ENCODE measurements around the gene ADAMTSL2.
A peak's percentile ranks its signal among the peaks of the same experiment; 100 is the strongest.
"Not testable (repeated sequence)": the region's sequence is repeated elsewhere in the genome, so short reads cannot be mapped to it uniquely, and the experiment has no call there.

ADAMTSL2 gene

GRCh38 chr9:133556354-133556753, 21.9 kb downstream of the ADAMTSL2 start:
- DNase-seq (ENCODE audit: low spot score) (no peak), FAIRE-seq (no peak)

- FAIRE-seq (no peak), DNase-seq (ENCODE audit: low spot score) (no peak)
Measured at GRCh38 chr9:133557581-133557980, 23.1 kb downstream of the ADAMTSL2 start.

GRCh38 chr9:133558191-133559126, 24.0 kb downstream of the ADAMTSL2 start:
- peak; percentile 47 for DNase-seq (ENCODE audit: low spot score)
- peak; percentile 36 for FAIRE-seq

GRCh38 chr9:133560311-133560710, 25.8 kb downstream of the ADAMTSL2 start:
- DNase-seq (ENCODE audit: low spot score) (no peak), FAIRE-seq (no peak)

- DNase-seq (ENCODE audit: low spot score) = no peak
- no peak for FAIRE-seq
Measured at GRCh38 chr9:133560944-133561343, 26.4 kb downstream of the ADAMTSL2 start.

GRCh38 chr9:133561976-133562554, 27.6 kb downstream of the ADAMTSL2 start:
- DNase-seq (ENCODE audit: low spot score) (no peak), FAIRE-seq (no peak)

- FAIRE-seq (no peak), DNase-seq (ENCODE audit: low spot score) (no peak)
Measured at GRCh38 chr9:133562611-133563290, 28.2 kb downstream of the ADAMTSL2 start.

GRCh38 chr9:133563291-133563796, 28.8 kb downstream of the ADAMTSL2 start:
- no peak for FAIRE-seq
- DNase-seq (ENCODE audit: low spot score) = no peak

- not testable (repeated sequence) for DNase-seq (ENCODE audit: low spot score)
Measured at GRCh38 chr9:133563814-133564213, 29.3 kb downstream of the ADAMTSL2 start.

GRCh38 chr9:133564451-133565116, 30.1 kb downstream of the ADAMTSL2 start:
- DNase-seq (ENCODE audit: low spot score) (no peak), FAIRE-seq (no peak)

More at GRCh38 chr9:133563814-133564213, 29.3 kb downstream of the ADAMTSL2 start:
- not testable (repeated sequence) for FAIRE-seq

GRCh38 chr9:133566382-133566781, 31.9 kb downstream of the ADAMTSL2 start:
- no peak for FAIRE-seq
- DNase-seq (ENCODE audit: low spot score) = no peak

- no peak for FAIRE-seq
- DNase-seq (ENCODE audit: low spot score) = no peak
Measured at GRCh38 chr9:133566817-133567216, 32.3 kb downstream of the ADAMTSL2 start.

- DNase-seq (ENCODE audit: low spot score) = no peak
Measured at GRCh38 chr9:133568186-133568585, 33.7 kb downstream of the ADAMTSL2 start.

GRCh38 chr9:133569121-133569785, 34.7 kb downstream of the ADAMTSL2 start:
- DNase-seq (ENCODE audit: low spot score) (no peak), FAIRE-seq (no peak)

More at GRCh38 chr9:133568186-133568585, 33.7 kb downstream of the ADAMTSL2 start:
- no peak for FAIRE-seq

GRCh38 chr9:133569891-133570690, 35.6 kb downstream of the ADAMTSL2 start:
- no peak for FAIRE-seq
- no peak for DNase-seq (ENCODE audit: low spot score)

GRCh38 chr9:133570691-133571080, 36.2 kb downstream of the ADAMTSL2 start:
- no peak for DNase-seq (ENCODE audit: low spot score)
- no peak for FAIRE-seq

- DNase-seq (ENCODE audit: low spot score) (no peak), FAIRE-seq (no peak)
Measured at GRCh38 chr9:133571391-133571890, 36.9 kb downstream of the ADAMTSL2 start.

GRCh38 chr9:133571896-133572595, 37.5 kb downstream of the ADAMTSL2 start:
- no peak for DNase-seq (ENCODE audit: low spot score)
- no peak for FAIRE-seq

- FAIRE-seq (no peak), DNase-seq (ENCODE audit: low spot score) (no peak)
Measured at GRCh38 chr9:133572821-133573361, 38.4 kb downstream of the ADAMTSL2 start.
